Transverse colon (tissue), 4 donors: ENCODE results near the gene SON. TPM values are rescaled to one million over a fixed set of nuclear protein-coding genes. Genes with fewer than 3 reads are reported as not detected.
A peak's percentile ranks its signal among the peaks of the same experiment; 100 is the strongest.

ENCODE experiments used
- DNase-seq: peaks from one replicate; pipeline ENCODE4 v3.0.0-alpha.2; 2019
- H3K27ac ChIP-seq, 4 donors: fragments of 200-600 bp; sonication (generic); 2 replicates each; pipeline ENCODE4 v1.5.1; 2016 to 2018; ENCODE audit warnings: inconsistent platforms in 4 of 4
- H3K27me3 ChIP-seq: fragments of 200-600 bp; sonication (generic); 2 replicates; pipeline ENCODE4 v1.5.1; 2017; ENCODE audit warnings: inconsistent platforms
- H3K36me3 ChIP-seq, 4 donors: fragments of 200-600 bp; sonication (generic); 2 replicates each; pipeline ENCODE4 v1.5.1; 2017 to 2019; ENCODE audit warnings: inconsistent platforms in 4 of 4
- H3K4me1 ChIP-seq, 4 donors: fragments of 200-600 bp; sonication (generic); 2 replicates each; pipeline ENCODE4 v1.5.1; 2017 to 2020; ENCODE audit warnings: inconsistent platforms in 4 of 4
- H3K4me3 ChIP-seq, 4 donors: fragments of 200-600 bp; sonication (generic); 1 replicate in 1 of 4; 2 replicates in 3 of 4; pipeline versions ENCODE4 v1.5.1 to v1.6.1; 2017 to 2019; ENCODE audit warnings: inconsistent platforms in 4 of 4
- H3K9me3 ChIP-seq, 2 donors: fragments of 200-600 bp; sonication (generic); 2 replicates each; pipeline ENCODE4 v1.5.1; 2017 to 2019; ENCODE audit warnings: inconsistent platforms in 2 of 2
- CTCF ChIP-seq, 5 experiments: fragments of 200-600 bp in 3 of 5; fragments of 450-650 bp in 2 of 5; sonication (generic) in 3 of 5; IDR thresholded peaks; 1 replicate in 2 of 5; 2 replicates in 3 of 5; pipeline ENCODE4 v1.5.1; 2016 to 2017; ENCODE audit warnings: antibody characterized with exemption in 5 of 5, inconsistent platforms in 3 of 5, mild to moderate bottlenecking in 2 of 5, moderate library complexity in 1 of 5
- EP300 ChIP-seq: sonication (generic); formaldehyde crosslinking; IDR thresholded peaks from one replicate; pipeline ENCODE4 v1.6.1; 2017; ENCODE audit warnings: antibody characterized with exemption, low read depth
- POLR2A ChIP-seq: fragments of 450-650 bp; IDR thresholded peaks from one replicate; pipeline ENCODE4 v1.6.1; 2016; ENCODE audit warnings: antibody characterized with exemption, mild to moderate bottlenecking, moderate library complexity
- POLR2AphosphoS5 ChIP-seq, 3 donors: sonication (generic); formaldehyde crosslinking; IDR thresholded peaks; one replicate each; pipeline ENCODE4 v1.6.1; 2016; ENCODE audit warnings: antibody characterized with exemption in 3 of 3
- WGBS, 2 donors: methylation state at CpG; one replicate each; pipeline ENCODE4 v1.1.5; 2018; ENCODE audit warnings: low coverage in 1 of 2; 5-methylcytosine and 5-hydroxymethylcytosine counted together
- in situ Hi-C, 4 donors: fragments of 200-750 bp; cut with MboI; loops; one replicate each; pipeline versions ENCODE4 v1.15.0 to v1.15.1; 2017; ENCODE audit warnings: low sequenced_read_pairs in 3 of 4, low pct_ligation_motif_present in 1 of 4, low pct_unique_long_range_greater_than_20kb in 1 of 4
- intact Hi-C: fragments of 100-400 bp; cut with DNase I; formaldehyde crosslinking; loops from one replicate; pipeline ENCODE4 v1.15.1; 2023; ENCODE audit warnings: low total_unique reads
- total RNA-seq, 4 donors: library from RNA; depleted of rRNA; stranded (reverse); fragments of >200 nt; gene quantifications; one replicate each; pipeline ENCODE4 v1.1.0, GENCODE V29; 2016

SON gene
- 100 to 1,000 TPM; 183 to 465 (median 223) TPM for total RNA-seq

GRCh38 chr21:33542640-33543504, at the start of gene SON:
Gene SON (plus strand): TSS chr21:33543038. CDS start chr21:33543093, 55 bp downstream.
- Histone ChIP-seq H3K36me3 (peaks cover 0 to 15% (median 7%) of the 10 kb centered on the region in 4 donors), H3K4me1 (peaks cover 19 to 44% (median 35%) of the 10 kb centered on the region in 4 donors), H3K4me3 (peak within 1 kb of the TSS; percentile 74 to 97 (median 88)), H3K27me3 (no peaks in the 10 kb centered on the region), H3K9me3 (no peaks in the 10 kb centered on the region), H3K27ac (peak within 1 kb of the TSS; percentile 93 to 99 (median 98))
- peak; percentile 99 for DNase-seq
- 0% methylated on average over 10 to 53 of the region's 57 CpGs for WGBS, 2 donors
- intact Hi-C loops (no loop called here), in situ Hi-C loops (no loop called here)
- TF ChIP-seq EP300 = no peak
- peak in 1 of 5 experiments; percentile 8 for TF ChIP-seq CTCF (IDR thresholded peaks at IDR 0.05)
- peak; percentile 97 for TF ChIP-seq POLR2A
- peak; percentile 95 to 98 (median 97) for TF ChIP-seq POLR2AphosphoS5 (IDR thresholded peaks at IDR 0.05)

DNA sequence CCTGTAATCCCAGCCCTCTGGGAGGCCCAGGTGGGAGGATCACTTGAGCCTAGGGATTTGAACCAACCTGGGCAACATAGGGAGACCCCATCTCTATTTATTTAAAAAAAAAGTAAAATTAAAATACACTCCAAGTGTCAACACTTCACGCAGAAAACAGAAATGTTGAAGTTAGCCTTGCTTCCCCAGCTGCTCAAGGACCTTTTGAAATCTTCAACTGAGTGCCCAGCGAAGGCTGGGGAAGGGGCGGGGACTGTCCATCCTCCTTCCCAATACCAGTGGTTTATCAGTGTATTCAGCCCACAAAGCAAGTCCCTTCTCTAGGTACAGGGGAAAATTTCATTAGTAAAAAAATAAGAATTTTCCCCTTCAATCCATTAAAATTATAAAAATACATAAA, 49.1 kb upstream of the SON start:
- H3K4me3 ChIP-seq = no peak overlapping the region
- WGBS, 2 donors = 79 to 80% methylated on average over 2 to 3 of the region's 3 CpGs
- H3K4me1 ChIP-seq = peaks cover 0 to 10% (median 2%) of the 10 kb centered on the region in 4 donors
- intact Hi-C loops = no loop called here
- no peak for DNase-seq
- H3K36me3 ChIP-seq = no peaks in the 10 kb centered on the region
- no peaks in the 10 kb centered on the region for H3K9me3 ChIP-seq
- H3K27me3 ChIP-seq = no peaks in the 10 kb centered on the region
- TF ChIP-seq EP300 = no peak
- TF ChIP-seq CTCF (IDR thresholded peaks at IDR 0.05) = no peak
- no peak for TF ChIP-seq POLR2AphosphoS5 (IDR thresholded peaks at IDR 0.05)
- in situ Hi-C loops = no loop called here
- H3K27ac ChIP-seq = no peak overlapping the region

GRCh38 chr21:33495743-33496142, 47.1 kb upstream of the SON start:
- in situ Hi-C loops (no loop called here), intact Hi-C loops (no loop called here)
- no peak for DNase-seq
- no peak overlapping the region for H3K27ac ChIP-seq
- H3K9me3 ChIP-seq = no peaks in the 10 kb centered on the region
- WGBS, 2 donors = 0 to 47% methylated on average over 1 to 4 of the region's 4 CpGs
- no peak for TF ChIP-seq POLR2A
- no peak for TF ChIP-seq EP300
- TF ChIP-seq CTCF (IDR thresholded peaks at IDR 0.05) = no peak
- TF ChIP-seq POLR2AphosphoS5 (IDR thresholded peaks at IDR 0.05) = no peak
- no peak overlapping the region for H3K4me3 ChIP-seq
- no peaks in the 10 kb centered on the region for H3K36me3 ChIP-seq
- peaks cover 0 to 10% (median 2%) of the 10 kb centered on the region in 4 donors for H3K4me1 ChIP-seq
- H3K27me3 ChIP-seq = no peaks in the 10 kb centered on the region

DNA sequence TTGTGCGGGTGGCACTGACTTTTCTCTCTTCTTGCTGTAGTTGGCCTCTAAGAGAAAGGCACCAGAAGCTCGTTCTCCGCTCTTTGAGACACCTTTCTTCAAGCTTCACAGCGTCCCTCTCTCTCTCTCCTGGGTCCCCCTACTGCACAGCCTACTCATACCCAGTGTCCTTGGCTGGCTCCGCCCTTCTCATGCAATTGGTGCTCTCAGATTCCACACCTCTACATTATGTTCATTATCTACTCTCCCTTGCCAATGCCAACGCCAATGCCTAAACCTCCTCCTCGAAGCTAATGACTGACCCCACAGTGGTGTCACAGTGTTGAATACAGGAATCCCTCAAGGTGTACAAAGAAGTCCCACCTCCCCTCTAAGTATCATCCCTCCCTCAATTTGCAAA, 46.5 kb upstream of the SON start:
- no peaks in the 10 kb centered on the region for H3K36me3 ChIP-seq
- in situ Hi-C loops = no loop called here
- WGBS, 2 donors = 63 to 83% methylated on average over 2 to 7 of the region's 7 CpGs
- intact Hi-C loops = no loop called here
- no peaks in the 10 kb centered on the region for H3K27me3 ChIP-seq
- TF ChIP-seq POLR2A (no peak), CTCF (IDR thresholded peaks at IDR 0.05) (no peak), POLR2AphosphoS5 (IDR thresholded peaks at IDR 0.05) (no peak), EP300 (no peak)
- no peak overlapping the region for H3K27ac ChIP-seq
- no peaks in the 10 kb centered on the region for H3K9me3 ChIP-seq
- H3K4me1 ChIP-seq = peaks cover 0 to 7% (median 0%) of the 10 kb centered on the region in 4 donors
- no peak overlapping the region for H3K4me3 ChIP-seq
- no peak for DNase-seq
